Testis (tissue), 3 donors: ENCODE results near the gene NIN. TPM values are rescaled to one million over a fixed set of nuclear protein-coding genes. Genes with fewer than 3 reads are reported as not detected.

Experiments used
- DNase-seq: peaks from one replicate; pipeline ENCODE4 v3.0.0-alpha.2; 2019
- H3K27ac ChIP-seq, 2 donors: fragments of 200-600 bp; sonication (generic); one replicate each; pipeline ENCODE4 v1.5.1; 2019
- H3K27me3 ChIP-seq: fragments of 200-600 bp; sonication (generic); one replicate; pipeline ENCODE4 v1.5.1; 2019
- H3K36me3 ChIP-seq: fragments of 200-600 bp; sonication (generic); one replicate; pipeline ENCODE4 v1.5.1; 2017; ENCODE audit warnings: low read depth; ENCODE audit errors: missing control alignments
- H3K4me1 ChIP-seq: fragments of 200-600 bp; sonication (generic); one replicate; pipeline ENCODE4 v1.5.1; 2019
- H3K4me3 ChIP-seq, 2 donors: fragments of 200-600 bp; sonication (generic); one replicate each; pipeline ENCODE4 v1.5.1; 2017 to 2019
- H3K9me3 ChIP-seq: fragments of 200-600 bp; sonication (generic); one replicate; pipeline ENCODE4 v1.5.1; 2017
- POLR2A ChIP-seq: fragments of 450-650 bp; IDR thresholded peaks from one replicate; pipeline ENCODE4 v1.6.1; 2017; ENCODE audit warnings: antibody characterized with exemption, mild to moderate bottlenecking, moderate library complexity
- whole genome bisulfite sequencing, 2 donors: methylation state at CpG; one replicate each; pipeline ENCODE4 v1.1.5; 2018; 5-methylcytosine and 5-hydroxymethylcytosine counted together
- intact Hi-C: fragments of 100-400 bp; cut with DNase I; formaldehyde crosslinking; loops from one replicate; pipeline ENCODE4 v1.15.1; 2023; ENCODE audit warnings: low total_unique reads
- polyA plus RNA-seq: library from polyadenylated mRNA; stranded (reverse); fragments of 350-450 nt; fragmentation: Illumina TruSeq; extraction: RNeasy Lipid Tissue Mini Kit (QIAGEN cat#74804); gene quantifications from one replicate; pipeline ENCODE4 v1.2.3, GENCODE V29; 2014; ENCODE audit warnings: low read depth, low replicate concordance; ENCODE audit not compliant: insufficient read depth
- total RNA-seq, 2 donors: library from RNA; depleted of rRNA; stranded (reverse); fragments of >200 nt; gene quantifications; one replicate each; pipeline ENCODE4 v1.2.3, GENCODE V29; 2016
- TF ChIP-seq, protein P1 (sequence below), 3 experiments: fragments of 450-650 bp in 2 of 3; fragments of 200-600 bp in 1 of 3; sonication (generic) in 1 of 3; IDR thresholded peaks; one replicate each; pipeline ENCODE4 v1.5.1; 2016 to 2019; ENCODE audit warnings: antibody characterized with exemption in 3 of 3, mild to moderate bottlenecking in 2 of 3, moderate library complexity in 1 of 3

The NIN gene
- total and polyA plus RNA-seq, 3 donors from 2014 or later = 4.4 to 16.5 (median 9.3) TPM

GRCh38 chr14:50769863-50770500, 61.0 kb downstream of the NIN start:
- Histone ChIP-seq H3K27ac (no peak overlapping the region), H3K27me3 (no peaks in the 10 kb centered on the region), H3K36me3 (no peaks in the 10 kb centered on the region), H3K4me3 (no peak overlapping the region), H3K4me1 (no peaks in the 10 kb centered on the region), H3K9me3 (no peaks in the 10 kb centered on the region)
- TF ChIP-seq, protein P1, sequence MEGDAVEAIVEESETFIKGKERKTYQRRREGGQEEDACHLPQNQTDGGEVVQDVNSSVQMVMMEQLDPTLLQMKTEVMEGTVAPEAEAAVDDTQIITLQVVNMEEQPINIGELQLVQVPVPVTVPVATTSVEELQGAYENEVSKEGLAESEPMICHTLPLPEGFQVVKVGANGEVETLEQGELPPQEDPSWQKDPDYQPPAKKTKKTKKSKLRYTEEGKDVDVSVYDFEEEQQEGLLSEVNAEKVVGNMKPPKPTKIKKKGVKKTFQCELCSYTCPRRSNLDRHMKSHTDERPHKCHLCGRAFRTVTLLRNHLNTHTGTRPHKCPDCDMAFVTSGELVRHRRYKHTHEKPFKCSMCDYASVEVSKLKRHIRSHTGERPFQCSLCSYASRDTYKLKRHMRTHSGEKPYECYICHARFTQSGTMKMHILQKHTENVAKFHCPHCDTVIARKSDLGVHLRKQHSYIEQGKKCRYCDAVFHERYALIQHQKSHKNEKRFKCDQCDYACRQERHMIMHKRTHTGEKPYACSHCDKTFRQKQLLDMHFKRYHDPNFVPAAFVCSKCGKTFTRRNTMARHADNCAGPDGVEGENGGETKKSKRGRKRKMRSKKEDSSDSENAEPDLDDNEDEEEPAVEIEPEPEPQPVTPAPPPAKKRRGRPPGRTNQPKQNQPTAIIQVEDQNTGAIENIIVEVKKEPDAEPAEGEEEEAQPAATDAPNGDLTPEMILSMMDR (IDR thresholded peaks at IDR 0.05) = no peak
- no peak for TF ChIP-seq POLR2A
- DNase-seq = no peak
- intact Hi-C loops = loop anchor here (5.0 kb wide), 1 partner anchor 153 kb away; no protein-coding TSS in a partner anchor
- WGBS, 2 donors = 87 to 89% methylated on average over 13 of the region's 13 CpGs

- no peaks in the 10 kb centered on the region for H3K36me3 ChIP-seq
Observed at GRCh38 chr14:50768680-50769079, 62.3 kb downstream of the NIN start.

GRCh38 chr14:50766338-50766886, 64.5 kb downstream of the NIN start:
- WGBS, 2 donors = 65 to 76% methylated on average over 6 of the region's 6 CpGs
- no peak for TF ChIP-seq POLR2A
- TF ChIP-seq, protein P1 (IDR thresholded peaks at IDR 0.05) = no peak
- no peaks in the 10 kb centered on the region for H3K36me3 ChIP-seq
- no peak overlapping the region for H3K27ac ChIP-seq
- no peak for DNase-seq
- no peaks in the 10 kb centered on the region for H3K27me3 ChIP-seq
- H3K4me1 ChIP-seq = peaks cover 6% of the 10 kb centered on the region
- no peak overlapping the region for H3K4me3 ChIP-seq
- H3K9me3 ChIP-seq = no peaks in the 10 kb centered on the region
- intact Hi-C loops = no loop called here

More at GRCh38 chr14:50768680-50769079, 62.3 kb downstream of the NIN start:
- no peak for DNase-seq
- Histone ChIP-seq H3K4me3 (no peak overlapping the region), H3K9me3 (no peaks in the 10 kb centered on the region), H3K4me1 (no peaks in the 10 kb centered on the region), H3K27me3 (no peaks in the 10 kb centered on the region), H3K27ac (no peak overlapping the region)
- intact Hi-C loops = no loop called here
- no peak for TF ChIP-seq POLR2A
- TF ChIP-seq, protein P1 (IDR thresholded peaks at IDR 0.05) = no peak
- 87 to 88% methylated on average over 3 of the region's 3 CpGs for WGBS, 2 donors

DNA sequence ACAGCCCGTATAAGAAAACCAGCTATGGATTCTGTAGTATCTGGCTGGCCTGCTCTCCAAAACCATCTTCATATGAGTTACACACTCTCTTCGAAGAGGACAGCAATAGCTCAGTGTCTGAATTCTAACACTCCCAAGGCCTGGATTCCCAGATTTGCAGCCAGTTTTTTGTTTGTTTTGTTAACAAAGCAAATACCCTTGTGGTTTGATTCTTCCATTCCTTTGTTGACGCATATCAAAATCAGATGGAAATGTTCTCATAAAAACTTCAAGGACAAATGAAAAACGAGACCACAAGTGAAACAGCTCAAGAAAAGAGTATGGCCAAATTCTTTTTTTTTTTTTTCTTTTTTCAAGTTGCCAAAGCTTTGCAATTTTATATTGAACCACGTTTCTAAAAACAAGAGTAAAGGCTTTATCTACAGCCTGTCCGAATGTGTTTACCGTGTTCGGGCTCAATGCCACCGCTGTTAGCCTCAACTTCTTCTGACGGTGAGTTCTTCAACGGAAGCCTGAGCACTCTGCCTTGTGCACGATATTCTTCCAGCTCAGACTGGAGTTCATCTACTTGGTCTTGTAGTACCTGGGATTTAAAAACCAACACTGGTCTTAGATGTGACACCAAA, 67.5 kb downstream of the NIN start:
- TF ChIP-seq, protein P1 (IDR thresholded peaks at IDR 0.05) = no peak
- TF ChIP-seq POLR2A = no peak
- intact Hi-C loops = no loop called here
- 60 to 62% methylated on average over 12 of the region's 12 CpGs for WGBS, 2 donors
- no peak for DNase-seq
- H3K9me3 ChIP-seq = no peaks in the 10 kb centered on the region
- peak overlapping the region; percentile 47 to 50 for H3K27ac ChIP-seq
- H3K4me3 ChIP-seq = no peak overlapping the region
- H3K4me1 ChIP-seq = peaks cover 6% of the 10 kb centered on the region
- no peaks in the 10 kb centered on the region for H3K27me3 ChIP-seq
- no peaks in the 10 kb centered on the region for H3K36me3 ChIP-seq
